Measurements from ENCODE around the gene ARAP3.

Gene ARAP3

DNA sequence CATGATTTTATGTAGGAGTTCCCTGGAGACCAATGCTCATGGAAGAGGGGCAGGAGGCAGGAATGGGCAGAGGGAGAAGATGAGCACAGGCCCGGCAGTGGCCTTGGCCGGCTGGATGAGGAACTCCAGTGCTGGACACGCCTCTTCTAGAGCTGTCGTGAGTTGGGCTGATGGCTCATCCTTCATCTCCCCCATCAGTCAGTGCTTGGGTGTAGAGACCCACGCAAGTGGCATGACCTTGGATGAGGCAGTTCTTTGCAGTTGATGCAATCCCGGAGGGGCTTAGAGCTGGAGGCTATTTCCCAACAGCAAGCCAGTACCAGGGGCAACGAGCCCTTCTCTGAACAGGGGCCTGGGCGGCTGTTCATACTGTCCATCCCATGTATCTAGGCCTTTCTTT is 25.5 kb upstream of the ARAP3 start:
- TF ChIP-seq, protein P1, sequence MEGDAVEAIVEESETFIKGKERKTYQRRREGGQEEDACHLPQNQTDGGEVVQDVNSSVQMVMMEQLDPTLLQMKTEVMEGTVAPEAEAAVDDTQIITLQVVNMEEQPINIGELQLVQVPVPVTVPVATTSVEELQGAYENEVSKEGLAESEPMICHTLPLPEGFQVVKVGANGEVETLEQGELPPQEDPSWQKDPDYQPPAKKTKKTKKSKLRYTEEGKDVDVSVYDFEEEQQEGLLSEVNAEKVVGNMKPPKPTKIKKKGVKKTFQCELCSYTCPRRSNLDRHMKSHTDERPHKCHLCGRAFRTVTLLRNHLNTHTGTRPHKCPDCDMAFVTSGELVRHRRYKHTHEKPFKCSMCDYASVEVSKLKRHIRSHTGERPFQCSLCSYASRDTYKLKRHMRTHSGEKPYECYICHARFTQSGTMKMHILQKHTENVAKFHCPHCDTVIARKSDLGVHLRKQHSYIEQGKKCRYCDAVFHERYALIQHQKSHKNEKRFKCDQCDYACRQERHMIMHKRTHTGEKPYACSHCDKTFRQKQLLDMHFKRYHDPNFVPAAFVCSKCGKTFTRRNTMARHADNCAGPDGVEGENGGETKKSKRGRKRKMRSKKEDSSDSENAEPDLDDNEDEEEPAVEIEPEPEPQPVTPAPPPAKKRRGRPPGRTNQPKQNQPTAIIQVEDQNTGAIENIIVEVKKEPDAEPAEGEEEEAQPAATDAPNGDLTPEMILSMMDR (IDR thresholded peaks at IDR 0.05): no peak

DNA sequence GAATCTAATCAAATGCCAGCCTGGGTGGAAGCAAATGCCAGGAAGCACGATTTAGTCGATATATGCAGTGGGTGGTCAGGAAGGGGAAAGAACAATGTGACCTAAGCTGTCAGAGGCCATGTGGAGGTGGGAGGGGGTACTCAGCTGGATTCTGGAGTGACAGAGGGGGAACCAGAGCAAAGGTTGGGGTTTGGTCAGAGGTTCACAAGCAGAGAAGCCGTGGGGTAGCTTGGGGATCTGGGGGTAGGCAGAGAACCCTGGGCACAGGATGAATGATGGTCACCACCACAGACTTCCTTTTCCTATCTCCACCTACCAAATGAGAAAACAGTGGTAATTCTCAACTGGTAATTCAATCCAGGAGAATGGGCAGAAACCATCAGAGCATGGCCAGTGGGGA is 24.1 kb upstream of the ARAP3 start:
- TF ChIP-seq, protein P1 (IDR thresholded peaks at IDR 0.05): no peak

DNA sequence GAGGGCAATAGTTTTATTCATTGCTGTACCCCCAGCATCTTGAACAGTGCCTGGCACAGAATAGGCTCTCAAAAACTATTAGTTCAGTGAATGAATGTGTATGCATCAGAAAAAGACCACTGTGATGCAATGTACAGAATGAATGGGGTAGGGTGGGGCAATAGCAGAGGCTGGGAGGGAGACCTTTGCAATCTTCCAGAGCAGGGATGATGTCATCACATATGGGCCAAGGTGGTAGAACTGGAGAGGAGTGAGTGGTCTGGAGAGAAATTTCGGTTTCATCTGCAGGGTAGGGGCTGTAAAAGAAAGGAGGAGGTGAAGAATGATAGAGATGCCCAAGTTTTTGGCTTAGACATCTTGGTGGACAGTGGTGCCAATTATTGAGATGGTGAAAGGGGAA is 23.4 kb upstream of the ARAP3 start:
- TF ChIP-seq, protein P1 (IDR thresholded peaks at IDR 0.05): no peak

DNA sequence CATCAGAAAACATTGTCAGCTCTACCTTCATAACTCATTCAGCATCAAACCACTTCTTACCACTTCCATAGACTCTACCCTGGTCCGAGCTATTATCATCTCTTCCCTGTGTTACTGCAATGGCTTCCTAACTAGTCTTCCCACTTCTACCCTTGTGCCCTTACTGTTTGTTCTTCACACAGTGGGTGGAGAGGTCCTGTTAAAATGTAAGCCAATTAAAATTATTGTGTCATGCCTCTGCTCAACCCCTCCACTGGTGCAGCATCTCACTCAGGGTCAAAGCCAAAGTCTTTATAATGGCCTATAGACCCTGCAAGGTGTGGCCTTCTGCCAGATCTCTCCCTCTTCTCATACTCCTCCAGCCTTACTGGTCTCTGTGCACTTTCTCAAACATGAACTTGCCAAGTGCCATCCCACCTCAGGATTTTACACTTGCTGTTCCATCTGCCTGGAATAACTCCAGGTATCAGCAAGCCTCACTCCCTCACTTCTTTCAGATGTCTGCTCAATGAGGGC is 22.8 kb upstream of the ARAP3 start:
- TF ChIP-seq, protein P1 (IDR thresholded peaks at IDR 0.05): no peak

DNA sequence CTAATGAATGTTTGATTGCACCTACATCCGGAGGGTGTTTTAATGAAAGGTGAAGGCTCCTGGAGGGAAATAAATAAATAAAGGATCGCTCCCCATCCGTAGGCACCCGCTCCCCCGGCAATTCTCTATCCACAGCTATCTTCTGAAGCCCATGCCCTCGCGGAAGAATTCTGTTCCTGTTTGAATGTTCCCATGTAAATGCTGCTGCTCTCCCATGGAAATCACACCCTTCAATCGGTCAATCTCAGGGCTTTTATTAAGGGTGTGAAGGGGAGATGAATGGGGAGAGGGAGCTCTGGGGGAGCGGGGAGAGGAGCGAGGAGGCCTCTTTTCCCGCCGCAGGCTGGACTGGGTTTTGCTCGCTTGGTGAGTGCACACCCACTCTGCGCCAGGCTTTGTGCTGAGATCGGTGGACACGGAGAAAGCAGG is 21.1 kb upstream of the ARAP3 start:
- TF ChIP-seq, protein P1 (IDR thresholded peaks at IDR 0.05): no peak

DNA sequence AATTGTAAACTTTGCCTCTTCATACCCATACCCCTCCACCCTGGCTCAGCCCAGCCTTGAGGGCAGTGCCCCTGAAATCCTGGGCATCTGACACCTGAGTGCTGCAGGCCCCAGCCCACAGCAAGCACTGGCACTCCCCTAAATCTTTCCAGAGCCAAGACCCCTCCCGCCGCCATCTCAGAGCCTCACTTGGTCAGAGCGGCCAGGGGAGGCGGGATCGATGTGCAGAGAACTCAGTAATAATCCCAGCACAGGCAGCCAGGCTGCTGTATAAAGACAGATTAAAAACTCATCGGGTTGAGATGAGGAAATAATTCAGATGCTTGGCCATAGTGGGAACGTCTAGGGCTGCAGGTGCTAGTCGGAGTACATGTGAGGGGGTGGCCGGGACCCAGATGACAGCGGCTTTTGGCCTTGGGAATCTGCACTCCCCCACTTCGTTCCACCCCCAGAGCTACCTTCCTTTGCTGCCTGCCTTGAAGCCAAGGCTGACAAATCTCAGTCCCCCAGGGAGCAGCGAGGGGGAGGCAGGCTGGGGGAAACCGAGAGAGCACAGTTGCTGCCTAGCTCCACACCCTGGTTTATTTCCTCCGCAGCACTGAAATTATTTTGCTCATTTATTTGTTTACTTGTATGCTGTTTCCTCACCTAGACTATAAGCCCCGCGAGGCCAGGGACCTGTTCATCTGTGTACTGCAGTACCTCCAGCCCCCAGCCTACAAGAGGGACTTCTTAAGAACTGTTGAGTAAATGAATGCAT is 19.5 kb upstream of the ARAP3 start:
- TF ChIP-seq, protein P1 (IDR thresholded peaks at IDR 0.05): no peak

DNA sequence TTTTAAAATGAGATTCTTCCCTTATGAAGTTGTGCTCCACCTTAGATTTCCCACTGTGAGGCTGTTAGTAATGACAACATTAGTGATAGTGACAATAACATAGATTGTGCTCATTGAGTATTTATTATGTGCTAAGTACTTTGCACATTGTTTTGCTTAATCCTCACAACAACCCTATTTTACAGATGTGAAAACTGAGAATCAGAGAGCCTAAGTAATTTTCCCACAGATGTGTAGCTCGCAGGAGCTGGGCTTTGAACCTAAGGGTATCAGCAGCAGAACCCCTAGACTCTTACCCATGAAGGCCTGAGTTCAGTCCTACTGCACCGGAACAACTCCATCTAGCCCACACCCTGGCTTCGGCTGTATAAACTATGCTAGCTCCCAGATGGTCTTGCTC is 15.6 kb upstream of the ARAP3 start:
- TF ChIP-seq, protein P1 (IDR thresholded peaks at IDR 0.05): no peak
